GM12878 (cell line): Measurements from ENCODE around the gene PPP2R3B.

Source experiments
- CREB1 ChIP-seq: IDR thresholded peaks from 2 replicates; pipeline ENCODE4 v1.6.1; 2012; ENCODE audit warnings: low read depth, mild to moderate bottlenecking, inconsistent platforms
- RAD21 ChIP-seq: IDR thresholded peaks from 2 replicates; pipeline ENCODE4 v1.6.1; 2011; ENCODE audit warnings: mild to moderate bottlenecking, low read depth, low read length, moderate library complexity; ENCODE audit not compliant: insufficient read depth
- SIN3A ChIP-seq: IDR thresholded peaks from 2 replicates; pipeline ENCODE4 v1.6.1; 2012; ENCODE audit warnings: low read depth, low read length, improper control_type of control experiment
- YY1 ChIP-seq: IDR thresholded peaks from 2 replicates; pipeline ENCODE4 v1.6.1; 2011; ENCODE audit warnings: low read depth, mild to moderate bottlenecking, low read length
- TF ChIP-seq, protein P1 (sequence below): IDR thresholded peaks from 2 replicates; pipeline ENCODE4 v1.6.1; 2012; ENCODE audit warnings: improper control_type of control experiment, low read depth, low read length; ENCODE audit not compliant: insufficient replicate concordance
- TF ChIP-seq, protein P2 (sequence below), 3 experiments: IDR thresholded peaks in 2 of 3; conservative IDR thresholded peaks in 1 of 3; 2 replicates each; pipeline ENCODE4 v1.5.1; 2011; ENCODE audit warnings: low read depth in 3 of 3, low read length in 3 of 3, mild to moderate bottlenecking in 3 of 3, control low read depth in 2 of 3, moderate library complexity in 2 of 3, inconsistent platforms in 1 of 3, mixed read lengths in 1 of 3; ENCODE audit not compliant: control insufficient read depth in 2 of 3, insufficient read depth in 1 of 3; ENCODE audit errors: extremely low read depth in 1 of 3
- TF ChIP-seq, protein P3 (sequence below): IDR thresholded peaks from 2 replicates; pipeline ENCODE4 v1.6.1; 2011; ENCODE audit warnings: mild to moderate bottlenecking, low read depth, low read length, moderate library complexity; ENCODE audit not compliant: insufficient replicate concordance

DNA sequence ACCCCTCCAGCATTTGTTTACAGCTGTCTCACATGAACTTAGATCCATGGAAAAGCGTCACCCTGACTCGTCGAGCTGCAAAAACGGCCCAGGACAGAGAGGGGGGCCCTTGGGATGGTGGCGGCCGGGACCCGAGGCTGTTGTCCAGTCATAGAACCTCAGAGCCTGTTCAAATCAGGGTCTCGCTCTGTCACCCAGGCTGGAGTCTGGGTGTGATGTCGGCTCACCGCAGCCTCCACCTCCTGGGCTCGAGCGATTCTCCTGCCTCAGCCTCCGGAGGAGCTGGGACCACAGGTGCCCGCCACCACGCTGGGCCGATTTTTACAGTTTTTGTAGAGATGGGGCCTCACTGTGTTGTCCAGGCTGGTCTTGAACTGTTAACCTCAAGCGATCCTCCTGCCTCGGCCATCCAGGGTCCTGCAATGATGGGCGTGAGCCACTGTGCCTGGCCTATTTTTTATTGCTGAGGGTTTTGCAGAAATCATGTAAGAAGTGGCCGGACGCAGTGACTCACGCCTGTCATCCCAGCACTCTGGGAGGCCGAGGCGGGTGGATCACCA lies 42.6 kb upstream of the PPP2R3B start:
- TF ChIP-seq CREB1 (no peak), YY1 (no peak), SIN3A (no peak), RAD21 (no peak)
- TF ChIP-seq, protein P1, sequence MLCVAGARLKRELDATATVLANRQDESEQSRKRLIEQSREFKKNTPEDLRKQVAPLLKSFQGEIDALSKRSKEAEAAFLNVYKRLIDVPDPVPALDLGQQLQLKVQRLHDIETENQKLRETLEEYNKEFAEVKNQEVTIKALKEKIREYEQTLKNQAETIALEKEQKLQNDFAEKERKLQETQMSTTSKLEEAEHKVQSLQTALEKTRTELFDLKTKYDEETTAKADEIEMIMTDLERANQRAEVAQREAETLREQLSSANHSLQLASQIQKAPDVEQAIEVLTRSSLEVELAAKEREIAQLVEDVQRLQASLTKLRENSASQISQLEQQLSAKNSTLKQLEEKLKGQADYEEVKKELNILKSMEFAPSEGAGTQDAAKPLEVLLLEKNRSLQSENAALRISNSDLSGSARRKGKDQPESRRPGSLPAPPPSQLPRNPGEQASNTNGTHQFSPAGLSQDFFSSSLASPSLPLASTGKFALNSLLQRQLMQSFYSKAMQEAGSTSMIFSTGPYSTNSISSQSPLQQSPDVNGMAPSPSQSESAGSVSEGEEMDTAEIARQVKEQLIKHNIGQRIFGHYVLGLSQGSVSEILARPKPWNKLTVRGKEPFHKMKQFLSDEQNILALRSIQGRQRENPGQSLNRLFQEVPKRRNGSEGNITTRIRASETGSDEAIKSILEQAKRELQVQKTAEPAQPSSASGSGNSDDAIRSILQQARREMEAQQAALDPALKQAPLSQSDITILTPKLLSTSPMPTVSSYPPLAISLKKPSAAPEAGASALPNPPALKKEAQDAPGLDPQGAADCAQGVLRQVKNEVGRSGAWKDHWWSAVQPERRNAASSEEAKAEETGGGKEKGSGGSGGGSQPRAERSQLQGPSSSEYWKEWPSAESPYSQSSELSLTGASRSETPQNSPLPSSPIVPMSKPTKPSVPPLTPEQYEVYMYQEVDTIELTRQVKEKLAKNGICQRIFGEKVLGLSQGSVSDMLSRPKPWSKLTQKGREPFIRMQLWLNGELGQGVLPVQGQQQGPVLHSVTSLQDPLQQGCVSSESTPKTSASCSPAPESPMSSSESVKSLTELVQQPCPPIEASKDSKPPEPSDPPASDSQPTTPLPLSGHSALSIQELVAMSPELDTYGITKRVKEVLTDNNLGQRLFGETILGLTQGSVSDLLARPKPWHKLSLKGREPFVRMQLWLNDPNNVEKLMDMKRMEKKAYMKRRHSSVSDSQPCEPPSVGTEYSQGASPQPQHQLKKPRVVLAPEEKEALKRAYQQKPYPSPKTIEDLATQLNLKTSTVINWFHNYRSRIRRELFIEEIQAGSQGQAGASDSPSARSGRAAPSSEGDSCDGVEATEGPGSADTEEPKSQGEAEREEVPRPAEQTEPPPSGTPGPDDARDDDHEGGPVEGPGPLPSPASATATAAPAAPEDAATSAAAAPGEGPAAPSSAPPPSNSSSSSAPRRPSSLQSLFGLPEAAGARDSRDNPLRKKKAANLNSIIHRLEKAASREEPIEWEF, result no peak
- TF ChIP-seq, protein P2, sequence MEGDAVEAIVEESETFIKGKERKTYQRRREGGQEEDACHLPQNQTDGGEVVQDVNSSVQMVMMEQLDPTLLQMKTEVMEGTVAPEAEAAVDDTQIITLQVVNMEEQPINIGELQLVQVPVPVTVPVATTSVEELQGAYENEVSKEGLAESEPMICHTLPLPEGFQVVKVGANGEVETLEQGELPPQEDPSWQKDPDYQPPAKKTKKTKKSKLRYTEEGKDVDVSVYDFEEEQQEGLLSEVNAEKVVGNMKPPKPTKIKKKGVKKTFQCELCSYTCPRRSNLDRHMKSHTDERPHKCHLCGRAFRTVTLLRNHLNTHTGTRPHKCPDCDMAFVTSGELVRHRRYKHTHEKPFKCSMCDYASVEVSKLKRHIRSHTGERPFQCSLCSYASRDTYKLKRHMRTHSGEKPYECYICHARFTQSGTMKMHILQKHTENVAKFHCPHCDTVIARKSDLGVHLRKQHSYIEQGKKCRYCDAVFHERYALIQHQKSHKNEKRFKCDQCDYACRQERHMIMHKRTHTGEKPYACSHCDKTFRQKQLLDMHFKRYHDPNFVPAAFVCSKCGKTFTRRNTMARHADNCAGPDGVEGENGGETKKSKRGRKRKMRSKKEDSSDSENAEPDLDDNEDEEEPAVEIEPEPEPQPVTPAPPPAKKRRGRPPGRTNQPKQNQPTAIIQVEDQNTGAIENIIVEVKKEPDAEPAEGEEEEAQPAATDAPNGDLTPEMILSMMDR (IDR thresholded peaks at IDR 0.05 in 2 of 3, conservative IDR thresholded peaks at IDR 0.05 in 1 of 3; ENCODE audit: control insufficient read depth in 2 of 3, extremely low read depth in 1 of 3, insufficient read depth in 1 of 3, low read depth in 3 of 3, low read length in 3 of 3), result no peak
- TF ChIP-seq, protein P3, sequence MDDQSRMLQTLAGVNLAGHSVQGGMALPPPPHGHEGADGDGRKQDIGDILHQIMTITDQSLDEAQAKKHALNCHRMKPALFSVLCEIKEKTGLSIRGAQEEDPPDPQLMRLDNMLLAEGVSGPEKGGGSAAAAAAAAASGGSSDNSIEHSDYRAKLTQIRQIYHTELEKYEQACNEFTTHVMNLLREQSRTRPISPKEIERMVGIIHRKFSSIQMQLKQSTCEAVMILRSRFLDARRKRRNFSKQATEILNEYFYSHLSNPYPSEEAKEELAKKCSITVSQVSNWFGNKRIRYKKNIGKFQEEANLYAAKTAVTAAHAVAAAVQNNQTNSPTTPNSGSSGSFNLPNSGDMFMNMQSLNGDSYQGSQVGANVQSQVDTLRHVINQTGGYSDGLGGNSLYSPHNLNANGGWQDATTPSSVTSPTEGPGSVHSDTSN, result no peak
